HEK293 (cell line): ENCODE data around the gene FGF23.

Experiments used
- CTCF ChIA-PET: fragments of 350-600 bp; formaldehyde crosslinking; extraction: SDS; loops from one replicate; lab custom pipeline; 2021; ENCODE audit warnings: antibody characterized with exemption; lab: Yijun Ruan, JAX
- POLR2A ChIA-PET: fragments of 300-600 bp; formaldehyde crosslinking; extraction: SDS; loops from one replicate; lab custom pipeline; 2020; ENCODE audit warnings: antibody characterized with exemption, inconsistent platforms; lab: Yijun Ruan, JAX
- H3K27ac ChIP-seq: fragments of 200-500 bp; sonication (Bioruptor generic); 2 replicates; pipeline ENCODE4 v1.5.1; 2014; ENCODE audit warnings: low read depth, low read length, control low read depth, inconsistent platforms; ENCODE audit errors: extremely low read depth
- H3K36me3 ChIP-seq, 2 experiments: fragments of 200-500 bp in 1 of 2; sonication (Bioruptor generic) in 1 of 2; 1 replicate in 1 of 2; 2 replicates in 1 of 2; pipeline ENCODE4 v1.5.1; 2014 to 2017; ENCODE audit warnings: inconsistent platforms in 2 of 2, low read length in 2 of 2; ENCODE audit not compliant: control insufficient read depth in 2 of 2, insufficient read depth in 1 of 2
- H3K4me1 ChIP-seq: fragments of 200-500 bp; sonication (Bioruptor generic); 2 replicates; pipeline ENCODE4 v1.5.1; 2014; ENCODE audit warnings: mild to moderate bottlenecking, low read length, inconsistent platforms; ENCODE audit not compliant: control insufficient read depth, insufficient read depth
- H3K4me3 ChIP-seq: 2 replicates; pipeline ENCODE4 v1.5.1; 2011; ENCODE audit warnings: low read depth, mild to moderate bottlenecking, control low read depth, low read length, moderate library complexity
- H3K9me3 ChIP-seq: fragments of 200-500 bp; sonication (Bioruptor generic); 2 replicates; pipeline ENCODE4 v1.5.1; 2014; ENCODE audit warnings: low read depth, low read length, inconsistent platforms; ENCODE audit not compliant: control insufficient read depth, insufficient read depth
- EGR2 ChIP-seq: fragments of 450-650 bp; formaldehyde crosslinking; IDR thresholded peaks from 2 replicates; pipeline ENCODE4 v1.5.1; 2016; ENCODE audit warnings: low read depth, missing biosample characterization, missing genetic modification characterization
- GLIS1 ChIP-seq: fragments of 450-650 bp; formaldehyde crosslinking; IDR thresholded peaks from 2 replicates; pipeline ENCODE4 v1.5.1; 2016; ENCODE audit warnings: missing biosample characterization, missing genetic modification characterization
- OVOL3 ChIP-seq: fragments of 450-650 bp; formaldehyde crosslinking; IDR thresholded peaks from 2 replicates; pipeline ENCODE4 v1.5.1; 2016; ENCODE audit warnings: missing biosample characterization, missing genetic modification characterization
- SCRT2 ChIP-seq: fragments of 450-650 bp; formaldehyde crosslinking; IDR thresholded peaks from 2 replicates; pipeline ENCODE4 v1.5.1; 2016; ENCODE audit warnings: missing biosample characterization, missing genetic modification characterization
- SP2 ChIP-seq: fragments of 450-650 bp; formaldehyde crosslinking; IDR thresholded peaks from 2 replicates; pipeline ENCODE4 v1.5.1; 2016; ENCODE audit warnings: missing biosample characterization, missing genetic modification characterization
- YY2 ChIP-seq: fragments of 450-650 bp; formaldehyde crosslinking; IDR thresholded peaks from 2 replicates; pipeline ENCODE4 v1.5.1; 2016; ENCODE audit warnings: missing biosample characterization, missing genetic modification characterization
- ZBTB17 ChIP-seq: fragments of 450-650 bp; formaldehyde crosslinking; IDR thresholded peaks from 2 replicates; pipeline ENCODE4 v1.5.1; 2016; ENCODE audit warnings: missing biosample characterization, missing genetic modification characterization
- ZBTB48 ChIP-seq: fragments of 450-650 bp; formaldehyde crosslinking; IDR thresholded peaks from 2 replicates; pipeline ENCODE4 v1.5.1; 2016; ENCODE audit warnings: missing biosample characterization, missing genetic modification characterization
- ZBTB8A ChIP-seq: fragments of 450-650 bp; formaldehyde crosslinking; IDR thresholded peaks from 2 replicates; pipeline ENCODE4 v1.5.1; 2016; ENCODE audit warnings: missing biosample characterization, missing genetic modification characterization
- ZFHX2 ChIP-seq: fragments of 450-650 bp; formaldehyde crosslinking; conservative IDR thresholded peaks from 2 replicates; pipeline ENCODE4 v1.5.1; 2016; ENCODE audit warnings: missing biosample characterization, missing genetic modification characterization
- ZFP37 ChIP-seq: fragments of 450-650 bp; formaldehyde crosslinking; IDR thresholded peaks from 2 replicates; pipeline ENCODE4 v1.5.1; 2016; ENCODE audit warnings: missing biosample characterization, missing genetic modification characterization
- ZFP41 ChIP-seq: fragments of 450-650 bp; formaldehyde crosslinking; IDR thresholded peaks from 2 replicates; pipeline ENCODE4 v1.5.1; 2016; ENCODE audit warnings: missing biosample characterization, missing genetic modification characterization, borderline replicate concordance
- ZNF133 ChIP-seq: fragments of 450-650 bp; formaldehyde crosslinking; IDR thresholded peaks from 2 replicates; pipeline ENCODE4 v1.5.1; 2016; ENCODE audit warnings: missing biosample characterization, missing genetic modification characterization
- ZNF138 ChIP-seq: fragments of 450-650 bp; formaldehyde crosslinking; IDR thresholded peaks from 2 replicates; pipeline ENCODE4 v1.5.1; 2016; ENCODE audit warnings: missing biosample characterization, missing genetic modification characterization, borderline replicate concordance
- ZNF146 ChIP-seq: fragments of 450-650 bp; formaldehyde crosslinking; IDR thresholded peaks from 2 replicates; pipeline ENCODE4 v1.5.1; 2016; ENCODE audit warnings: missing biosample characterization, missing genetic modification characterization
- ZNF16 ChIP-seq: fragments of 450-650 bp; formaldehyde crosslinking; IDR thresholded peaks from 2 replicates; pipeline ENCODE4 v1.5.1; 2016; ENCODE audit warnings: low read depth, missing biosample characterization, missing genetic modification characterization
- ZNF24 ChIP-seq: fragments of 450-650 bp; formaldehyde crosslinking; IDR thresholded peaks from 2 replicates; pipeline ENCODE4 v1.5.1; 2016; ENCODE audit warnings: missing biosample characterization, missing genetic modification characterization
- ZNF324 ChIP-seq: fragments of 450-650 bp; formaldehyde crosslinking; IDR thresholded peaks from 2 replicates; pipeline ENCODE4 v1.5.1; 2016; ENCODE audit warnings: missing biosample characterization, missing genetic modification characterization
- ZNF350 ChIP-seq: fragments of 450-650 bp; formaldehyde crosslinking; IDR thresholded peaks from 2 replicates; pipeline ENCODE4 v1.5.0; 2017; ENCODE audit warnings: missing biosample characterization, mild to moderate bottlenecking, missing genetic modification characterization
- ZNF433 ChIP-seq: fragments of 450-650 bp; formaldehyde crosslinking; IDR thresholded peaks from 2 replicates; pipeline ENCODE4 v1.5.1; 2016; ENCODE audit warnings: missing biosample characterization, missing genetic modification characterization, low read depth
- ZNF530 ChIP-seq: fragments of 450-650 bp; formaldehyde crosslinking; IDR thresholded peaks from 2 replicates; pipeline ENCODE4 v1.5.1; 2016; ENCODE audit warnings: low read depth, missing biosample characterization, missing genetic modification characterization
- ZNF548 ChIP-seq: fragments of 450-650 bp; formaldehyde crosslinking; IDR thresholded peaks from 2 replicates; pipeline ENCODE4 v1.5.1; 2016; ENCODE audit warnings: missing biosample characterization, missing genetic modification characterization
- ZNF621 ChIP-seq: fragments of 450-650 bp; formaldehyde crosslinking; IDR thresholded peaks from 2 replicates; pipeline ENCODE4 v1.5.1; 2017; ENCODE audit warnings: missing biosample characterization, missing genetic modification characterization
- ZNF658 ChIP-seq: fragments of 450-650 bp; formaldehyde crosslinking; IDR thresholded peaks from 2 replicates; pipeline ENCODE4; 2016; ENCODE audit warnings: missing biosample characterization, missing genetic modification characterization
- ZNF664 ChIP-seq: fragments of 450-650 bp; formaldehyde crosslinking; IDR thresholded peaks from 2 replicates; pipeline ENCODE4 v1.5.1; 2016; ENCODE audit warnings: missing biosample characterization, missing genetic modification characterization
- ZNF670 ChIP-seq: fragments of 450-650 bp; formaldehyde crosslinking; IDR thresholded peaks from 2 replicates; pipeline ENCODE4 v1.5.1; 2016; ENCODE audit warnings: missing biosample characterization, missing genetic modification characterization, low read depth
- TF ChIP-seq, protein P1 (sequence below): fragments of 450-650 bp; formaldehyde crosslinking; IDR thresholded peaks from 2 replicates; pipeline ENCODE4 v1.5.1; 2016; ENCODE audit warnings: missing biosample characterization, missing genetic modification characterization
- TF ChIP-seq, protein P2 (sequence below): fragments of 450-650 bp; formaldehyde crosslinking; IDR thresholded peaks from 2 replicates; pipeline ENCODE4 v1.5.1; 2016; ENCODE audit warnings: missing biosample characterization, missing genetic modification characterization
- TF ChIP-seq, protein P3 (sequence below): fragments of 450-650 bp; formaldehyde crosslinking; IDR thresholded peaks from 2 replicates; pipeline ENCODE4; 2016; ENCODE audit warnings: missing biosample characterization, missing genetic modification characterization
- TF ChIP-seq, protein P4 (sequence below): fragments of 450-650 bp; IDR thresholded peaks from 2 replicates; pipeline ENCODE4 v1.5.1; 2018; ENCODE audit warnings: missing biosample characterization, mild to moderate bottlenecking, missing genetic modification characterization

FGF23 gene

DNA sequence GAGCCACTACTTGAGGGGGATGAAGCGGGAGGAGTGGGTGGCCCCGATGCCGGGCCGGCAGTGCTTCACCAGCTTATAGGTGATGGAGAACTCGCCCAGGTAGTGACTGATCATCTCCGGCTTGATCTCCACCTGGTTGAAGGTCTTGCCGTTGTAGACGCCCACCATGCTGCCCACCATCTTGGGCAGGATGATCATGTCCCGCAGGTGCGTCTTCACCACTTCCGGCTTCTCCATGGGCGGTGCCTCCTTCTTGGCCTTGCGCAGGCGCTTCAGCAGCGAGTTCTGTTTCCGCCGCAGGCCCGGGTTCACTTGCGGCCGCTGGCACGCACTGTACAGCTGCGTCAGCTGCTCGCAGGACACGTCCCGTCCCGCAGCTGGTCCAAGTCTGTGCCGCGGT lies 55.1 kb downstream of the FGF23 start:
- CTCF ChIA-PET = interaction anchor here (1.0 to 1.8 kb wide), 2 partner anchors 16 to 47 kb away, joined by 4 to 8 read pairs; no protein-coding TSS in a partner anchor
- POLR2A ChIA-PET = interaction anchor here (0.6 to 0.7 kb wide), 2 partner anchors 85 to 351 kb away, joined by 3 read pairs; no protein-coding TSS in a partner anchor

DNA sequence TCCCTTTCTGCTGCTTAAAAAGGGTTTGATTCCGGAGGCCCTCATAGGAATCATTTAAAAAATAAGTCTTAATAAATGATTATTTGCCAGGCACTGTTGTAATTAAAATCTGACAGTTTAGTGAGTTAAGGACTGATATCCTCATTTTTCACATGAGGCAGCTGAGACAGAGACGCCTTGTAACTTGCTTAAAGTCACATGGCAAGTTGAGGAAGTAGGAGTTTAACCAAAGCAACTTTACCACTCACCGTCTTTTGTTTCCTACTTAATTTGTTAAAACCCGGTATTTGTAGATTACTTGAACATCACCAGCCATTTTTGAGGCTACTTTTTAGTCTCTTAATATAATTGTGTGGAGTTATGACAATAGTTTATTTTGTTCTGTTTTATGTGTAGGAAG lies 56.1 kb downstream of the FGF23 start:
- TF ChIP-seq ZNF16 (tag by site-specific recombination) (no peak), SP2 (no peak), ZNF548 (tag by site-specific recombination) (no peak), ZFP37 (tag by site-specific recombination) (no peak), ZNF621 (tag by site-specific recombination) (no peak), ZBTB8A (tag by site-specific recombination) (no peak), ZBTB17 (tag by site-specific recombination) (no peak), ZNF664 (tag by site-specific recombination) (no peak), ZFP41 (no peak), ZNF24 (tag by site-specific recombination) (no peak), ZNF133 (tag by site-specific recombination) (no peak), YY2 (no peak), GLIS1 (tag by site-specific recombination) (no peak), ZBTB48 (tag by site-specific recombination) (no peak), ZFHX2 (no peak), ZNF350 (tag by site-specific recombination) (no peak), ZNF530 (tag by site-specific recombination) (no peak)
- TF ChIP-seq, protein P1, sequence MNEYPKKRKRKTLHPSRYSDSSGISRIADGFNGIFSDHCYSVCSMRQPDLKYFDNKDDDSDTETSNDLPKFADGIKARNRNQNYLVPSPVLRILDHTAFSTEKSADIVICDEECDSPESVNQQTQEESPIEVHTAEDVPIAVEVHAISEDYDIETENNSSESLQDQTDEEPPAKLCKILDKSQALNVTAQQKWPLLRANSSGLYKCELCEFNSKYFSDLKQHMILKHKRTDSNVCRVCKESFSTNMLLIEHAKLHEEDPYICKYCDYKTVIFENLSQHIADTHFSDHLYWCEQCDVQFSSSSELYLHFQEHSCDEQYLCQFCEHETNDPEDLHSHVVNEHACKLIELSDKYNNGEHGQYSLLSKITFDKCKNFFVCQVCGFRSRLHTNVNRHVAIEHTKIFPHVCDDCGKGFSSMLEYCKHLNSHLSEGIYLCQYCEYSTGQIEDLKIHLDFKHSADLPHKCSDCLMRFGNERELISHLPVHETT (tag by site-specific recombination) = no peak
- TF ChIP-seq, all 188 proteins: peak for 0
- ChIA-PET POLR2A (no interaction called here), CTCF (interaction anchor here (1.0 kb wide), 2 partner anchors 30 to 46 kb away, joined by 3 to 4 read pairs; no protein-coding TSS in a partner anchor)
- Histone ChIP-seq H3K4me3 (no peak overlapping the region), H3K36me3 (peaks cover 3 to 9% of the 10 kb centered on the region in 2 experiments; a peak in 2 of 3 replicates), H3K9me3 (no peaks in the 10 kb centered on the region), H3K4me1 (peaks cover 3% of the 10 kb centered on the region; the same call in 1 of the 2 replicates), H3K27ac (no peak overlapping the region)

More for the DNA sequence above, 55.1 kb downstream of the FGF23 start:
- Histone ChIP-seq H3K4me1 (peaks cover 3% of the 10 kb centered on the region; the same call in 1 of the 2 replicates), H3K4me3 (no peak overlapping the region), H3K27ac (no peak overlapping the region), H3K9me3 (no peaks in the 10 kb centered on the region), H3K36me3 (peaks cover 6 to 9% of the 10 kb centered on the region in 2 experiments; a peak in 2 of 3 replicates)
- TF ChIP-seq ZFP41 (no peak), OVOL3 (tag by site-specific recombination) (no peak), ZNF433 (no peak), ZNF658 (tag by site-specific recombination) (no peak), EGR2 (tag by site-specific recombination) (no peak), ZNF138 (no peak), ZNF324 (tag by site-specific recombination) (no peak), ZNF670 (tag by site-specific recombination) (no peak), ZNF146 (tag by site-specific recombination) (no peak), SCRT2 (no peak)
- TF ChIP-seq, protein P2, sequence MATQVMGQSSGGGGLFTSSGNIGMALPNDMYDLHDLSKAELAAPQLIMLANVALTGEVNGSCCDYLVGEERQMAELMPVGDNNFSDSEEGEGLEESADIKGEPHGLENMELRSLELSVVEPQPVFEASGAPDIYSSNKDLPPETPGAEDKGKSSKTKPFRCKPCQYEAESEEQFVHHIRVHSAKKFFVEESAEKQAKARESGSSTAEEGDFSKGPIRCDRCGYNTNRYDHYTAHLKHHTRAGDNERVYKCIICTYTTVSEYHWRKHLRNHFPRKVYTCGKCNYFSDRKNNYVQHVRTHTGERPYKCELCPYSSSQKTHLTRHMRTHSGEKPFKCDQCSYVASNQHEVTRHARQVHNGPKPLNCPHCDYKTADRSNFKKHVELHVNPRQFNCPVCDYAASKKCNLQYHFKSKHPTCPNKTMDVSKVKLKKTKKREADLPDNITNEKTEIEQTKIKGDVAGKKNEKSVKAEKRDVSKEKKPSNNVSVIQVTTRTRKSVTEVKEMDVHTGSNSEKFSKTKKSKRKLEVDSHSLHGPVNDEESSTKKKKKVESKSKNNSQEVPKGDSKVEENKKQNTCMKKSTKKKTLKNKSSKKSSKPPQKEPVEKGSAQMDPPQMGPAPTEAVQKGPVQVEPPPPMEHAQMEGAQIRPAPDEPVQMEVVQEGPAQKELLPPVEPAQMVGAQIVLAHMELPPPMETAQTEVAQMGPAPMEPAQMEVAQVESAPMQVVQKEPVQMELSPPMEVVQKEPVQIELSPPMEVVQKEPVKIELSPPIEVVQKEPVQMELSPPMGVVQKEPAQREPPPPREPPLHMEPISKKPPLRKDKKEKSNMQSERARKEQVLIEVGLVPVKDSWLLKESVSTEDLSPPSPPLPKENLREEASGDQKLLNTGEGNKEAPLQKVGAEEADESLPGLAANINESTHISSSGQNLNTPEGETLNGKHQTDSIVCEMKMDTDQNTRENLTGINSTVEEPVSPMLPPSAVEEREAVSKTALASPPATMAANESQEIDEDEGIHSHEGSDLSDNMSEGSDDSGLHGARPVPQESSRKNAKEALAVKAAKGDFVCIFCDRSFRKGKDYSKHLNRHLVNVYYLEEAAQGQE = no peak
- TF ChIP-seq, protein P3, sequence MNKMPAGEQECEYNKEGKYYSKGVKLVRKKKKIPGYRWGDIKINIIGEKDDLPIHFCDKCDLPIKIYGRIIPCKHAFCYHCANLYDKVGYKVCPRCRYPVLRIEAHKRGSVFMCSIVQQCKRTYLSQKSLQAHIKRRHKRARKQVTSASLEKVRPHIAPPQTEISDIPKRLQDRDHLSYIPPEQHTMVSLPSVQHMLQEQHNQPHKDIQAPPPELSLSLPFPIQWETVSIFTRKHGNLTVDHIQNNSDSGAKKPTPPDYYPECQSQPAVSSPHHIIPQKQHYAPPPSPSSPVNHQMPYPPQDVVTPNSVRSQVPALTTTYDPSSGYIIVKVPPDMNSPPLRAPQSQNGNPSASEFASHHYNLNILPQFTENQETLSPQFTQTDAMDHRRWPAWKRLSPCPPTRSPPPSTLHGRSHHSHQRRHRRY (tag by site-specific recombination) = no peak
- TF ChIP-seq, protein P4, sequence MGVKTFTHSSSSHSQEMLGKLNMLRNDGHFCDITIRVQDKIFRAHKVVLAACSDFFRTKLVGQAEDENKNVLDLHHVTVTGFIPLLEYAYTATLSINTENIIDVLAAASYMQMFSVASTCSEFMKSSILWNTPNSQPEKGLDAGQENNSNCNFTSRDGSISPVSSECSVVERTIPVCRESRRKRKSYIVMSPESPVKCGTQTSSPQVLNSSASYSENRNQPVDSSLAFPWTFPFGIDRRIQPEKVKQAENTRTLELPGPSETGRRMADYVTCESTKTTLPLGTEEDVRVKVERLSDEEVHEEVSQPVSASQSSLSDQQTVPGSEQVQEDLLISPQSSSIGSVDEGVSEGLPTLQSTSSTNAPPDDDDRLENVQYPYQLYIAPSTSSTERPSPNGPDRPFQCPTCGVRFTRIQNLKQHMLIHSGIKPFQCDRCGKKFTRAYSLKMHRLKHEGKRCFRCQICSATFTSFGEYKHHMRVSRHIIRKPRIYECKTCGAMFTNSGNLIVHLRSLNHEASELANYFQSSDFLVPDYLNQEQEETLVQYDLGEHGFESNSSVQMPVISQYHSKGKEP (tag by site-specific recombination) = no peak
